ENCODE data around the gene TXNRD2.
A peak's percentile ranks its signal among the peaks of the same experiment; 100 is the strongest.

The TXNRD2 gene

DNA sequence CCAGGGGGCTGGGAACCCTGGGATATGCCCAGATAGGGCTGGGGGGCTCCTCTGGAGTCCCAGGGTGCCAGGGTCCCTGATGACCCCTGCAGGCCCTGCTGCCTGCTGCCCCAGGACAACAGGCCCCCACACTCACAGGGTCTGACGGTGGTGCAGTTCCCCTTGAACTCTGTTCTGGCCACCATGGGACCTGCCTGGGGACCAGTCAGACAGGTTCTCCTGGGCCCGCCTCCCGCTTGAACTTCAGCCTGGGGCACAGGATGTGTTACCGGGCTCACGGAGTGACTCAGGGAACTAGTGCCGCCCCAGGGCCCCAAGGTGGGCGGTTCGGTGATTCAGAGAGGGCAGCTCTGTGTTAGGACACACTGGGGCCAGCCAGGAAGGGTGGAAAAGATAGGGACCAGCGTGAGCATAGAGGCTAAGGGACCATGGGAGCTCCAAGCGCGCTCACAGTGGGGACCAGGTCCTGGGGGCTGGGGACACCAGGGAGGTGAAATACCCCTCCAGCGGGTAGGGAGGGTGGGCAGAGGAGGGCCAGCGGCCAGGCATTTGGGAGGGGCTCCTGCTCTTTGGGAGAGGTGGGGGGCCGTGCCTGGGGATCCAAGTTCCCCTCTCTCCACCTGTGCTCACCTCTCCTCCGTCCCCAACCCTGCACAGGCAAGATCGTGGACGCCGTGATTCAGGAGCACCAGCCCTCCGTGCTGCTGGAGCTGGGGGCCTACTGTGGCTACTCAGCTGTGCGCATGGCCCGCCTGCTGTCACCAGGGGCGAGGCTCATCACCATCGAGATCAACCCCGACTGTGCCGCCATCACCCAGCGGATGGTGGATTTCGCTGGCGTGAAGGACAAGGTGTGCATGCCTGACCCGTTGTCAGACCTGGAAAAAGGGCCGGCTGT lies 21.5 kb upstream of the TXNRD2 start:
- Histone ChIP-seq H3K9me3 (ENCODE audit: low read length) (no peaks in the 10 kb centered on the region), H3K27ac (ENCODE audit: low read depth, low read length) (no peak overlapping the region), H3K36me3 (ENCODE audit: insufficient read depth, low read length) (peaks cover 37% of the 10 kb centered on the region), H3K4me3 (ENCODE audit: low read depth in 1 of 2, low read length in 2 of 2) (no peak overlapping the region), H3K27me3 (ENCODE audit: control insufficient read depth in 1 of 2, insufficient read depth in 2 of 2, low read length in 2 of 2) (no peaks in the 10 kb centered on the region), H3K9ac (ENCODE audit: low read length) (no peak overlapping the region), H3K4me1 (ENCODE audit: insufficient read depth, low read length) (peaks cover 19% of the 10 kb centered on the region)

DNA sequence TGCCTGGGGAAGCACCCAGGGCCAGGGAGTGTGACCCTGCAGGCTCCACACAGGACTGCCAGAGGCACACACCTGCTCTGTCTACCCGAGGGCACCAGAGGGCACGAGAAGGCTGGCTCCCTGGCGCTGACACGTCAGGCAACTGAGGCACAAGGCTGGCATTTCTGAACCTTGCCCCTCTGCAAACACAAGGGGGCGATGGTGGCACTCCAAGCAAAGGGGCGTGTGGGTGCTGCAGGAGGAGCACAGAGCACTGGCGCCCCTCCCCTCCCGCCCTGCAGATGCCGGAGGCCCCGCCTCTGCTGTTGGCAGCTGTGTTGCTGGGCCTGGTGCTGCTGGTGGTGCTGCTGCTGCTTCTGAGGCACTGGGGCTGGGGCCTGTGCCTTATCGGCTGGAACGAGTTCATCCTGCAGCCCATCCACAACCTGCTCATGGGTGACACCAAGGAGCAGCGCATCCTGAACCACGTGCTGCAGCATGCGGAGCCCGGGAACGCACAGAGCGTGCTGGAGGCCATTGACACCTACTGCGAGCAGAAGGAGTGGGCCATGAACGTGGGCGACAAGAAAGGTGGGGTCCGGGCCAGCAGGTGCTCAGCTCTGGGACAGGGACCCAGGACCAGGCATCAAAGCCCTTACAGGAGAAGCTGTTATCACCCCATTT lies 20.8 kb upstream of the TXNRD2 start:
- Histone ChIP-seq H3K4me3 (ENCODE audit: low read depth in 1 of 2, low read length in 2 of 2) (no peak overlapping the region), H3K27me3 (ENCODE audit: control insufficient read depth in 1 of 2, insufficient read depth in 2 of 2, low read length in 2 of 2) (no peaks in the 10 kb centered on the region), H3K9me3 (ENCODE audit: low read length) (no peaks in the 10 kb centered on the region), H3K9ac (ENCODE audit: low read length) (no peak overlapping the region), H3K4me1 (ENCODE audit: insufficient read depth, low read length) (peaks cover 19% of the 10 kb centered on the region), H3K36me3 (ENCODE audit: insufficient read depth, low read length) (peaks cover 32% of the 10 kb centered on the region), H3K27ac (ENCODE audit: low read depth, low read length) (no peak overlapping the region)

DNA sequence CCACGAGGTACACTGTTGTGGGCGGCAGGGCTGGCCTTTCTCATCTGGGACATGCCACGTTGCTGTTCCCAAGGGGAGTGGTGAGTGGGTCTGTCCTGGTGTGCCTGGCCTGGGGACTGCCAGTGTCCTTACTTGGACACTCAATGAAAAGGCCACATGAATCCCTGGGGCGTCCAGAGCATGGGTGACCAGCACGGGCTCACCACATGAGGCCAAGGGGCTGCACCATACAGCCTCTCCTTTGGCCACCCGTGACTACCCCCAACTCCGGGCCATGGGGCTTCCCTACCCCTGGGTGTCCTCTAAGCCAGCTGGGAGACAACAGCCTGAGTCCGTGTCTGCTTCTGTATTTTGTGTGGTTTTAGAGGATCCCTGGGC lies 20.2 kb upstream of the TXNRD2 start:
- no peak overlapping the region for H3K27ac ChIP-seq (ENCODE audit: low read depth, low read length)
- H3K36me3 ChIP-seq (ENCODE audit: insufficient read depth, low read length): peaks cover 32% of the 10 kb centered on the region
- no peak overlapping the region for H3K4me3 ChIP-seq (ENCODE audit: low read depth in 1 of 2, low read length in 2 of 2)
- H3K4me1 ChIP-seq (ENCODE audit: insufficient read depth, low read length): peaks cover 19% of the 10 kb centered on the region
- no peaks in the 10 kb centered on the region for H3K27me3 ChIP-seq (ENCODE audit: control insufficient read depth in 1 of 2, insufficient read depth in 2 of 2, low read length in 2 of 2)
- no peak overlapping the region for H3K9ac ChIP-seq (ENCODE audit: low read length)
- no peaks in the 10 kb centered on the region for H3K9me3 ChIP-seq (ENCODE audit: low read length)

DNA sequence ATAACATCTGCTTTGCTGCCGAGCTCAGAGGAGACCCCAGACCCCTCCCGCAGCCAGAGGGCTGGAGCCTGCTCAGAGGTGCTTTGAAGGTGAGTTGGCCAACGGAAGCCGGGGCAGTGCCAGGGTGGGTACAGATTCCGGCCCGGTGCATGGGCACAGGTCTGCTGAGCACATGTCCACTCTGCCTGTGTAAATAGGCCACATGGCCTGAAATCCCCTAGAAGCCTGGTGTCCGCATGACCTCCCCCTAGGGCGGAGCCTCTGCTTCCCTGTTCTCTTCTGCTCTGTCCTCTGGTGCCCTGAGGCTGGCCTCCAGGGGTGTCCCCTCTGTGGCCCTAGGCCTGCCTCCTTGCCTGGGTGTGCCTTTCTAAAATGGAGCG lies 19.6 kb upstream of the TXNRD2 start:
- Histone ChIP-seq H3K36me3 (ENCODE audit: insufficient read depth, low read length) (peaks cover 31% of the 10 kb centered on the region), H3K4me1 (ENCODE audit: insufficient read depth, low read length) (peaks cover 19% of the 10 kb centered on the region), H3K4me3 (ENCODE audit: low read depth in 1 of 2, low read length in 2 of 2) (no peak overlapping the region), H3K9me3 (ENCODE audit: low read length) (no peaks in the 10 kb centered on the region), H3K27me3 (ENCODE audit: control insufficient read depth in 1 of 2, insufficient read depth in 2 of 2, low read length in 2 of 2) (no peaks in the 10 kb centered on the region), H3K9ac (ENCODE audit: low read length) (no peak overlapping the region), H3K27ac (ENCODE audit: low read depth, low read length) (no peak overlapping the region)

DNA sequence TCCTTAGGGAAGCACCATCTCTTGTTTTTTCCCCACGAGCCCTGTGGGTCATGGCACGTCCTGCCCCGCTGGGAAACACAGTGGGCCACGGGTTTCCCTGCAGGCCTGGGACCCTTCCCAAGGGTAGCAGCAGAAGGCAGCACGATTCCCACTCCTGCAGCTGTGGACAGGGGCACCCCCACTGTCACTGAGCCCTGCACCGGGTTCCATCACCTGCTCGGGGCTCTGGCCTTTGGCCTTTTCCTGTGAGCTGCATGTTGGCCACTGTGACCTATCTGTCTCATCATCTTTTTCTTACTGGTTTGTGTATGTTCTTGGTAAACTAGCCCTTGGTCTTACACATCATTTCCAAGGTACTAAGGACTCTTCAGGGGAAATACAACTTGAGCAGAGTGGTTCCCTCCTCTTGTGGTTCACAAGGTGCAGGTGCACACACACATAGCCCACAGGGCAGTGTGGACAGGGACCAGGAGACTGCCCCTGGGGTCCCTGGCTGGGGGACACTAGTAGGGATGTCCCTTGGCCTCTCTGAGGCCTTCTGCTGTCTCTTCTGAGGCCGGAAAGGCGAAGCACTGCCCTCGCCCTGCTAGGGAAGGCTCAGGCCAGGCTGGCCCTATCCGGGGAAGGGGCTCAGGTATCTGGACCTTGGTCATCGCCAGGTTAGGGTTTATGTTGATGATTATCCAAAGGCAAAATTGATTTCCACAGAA lies 19.0 kb upstream of the TXNRD2 start:
- Histone ChIP-seq H3K4me1 (ENCODE audit: insufficient read depth, low read length) (peaks cover 19% of the 10 kb centered on the region), H3K4me3 (ENCODE audit: low read depth in 1 of 2, low read length in 2 of 2) (no peak overlapping the region), H3K9me3 (ENCODE audit: low read length) (no peaks in the 10 kb centered on the region), H3K9ac (ENCODE audit: low read length) (no peak overlapping the region), H3K27ac (ENCODE audit: low read depth, low read length) (no peak overlapping the region), H3K36me3 (ENCODE audit: insufficient read depth, low read length) (peaks cover 27% of the 10 kb centered on the region), H3K27me3 (ENCODE audit: control insufficient read depth in 1 of 2, insufficient read depth in 2 of 2, low read length in 2 of 2) (no peaks in the 10 kb centered on the region)

DNA sequence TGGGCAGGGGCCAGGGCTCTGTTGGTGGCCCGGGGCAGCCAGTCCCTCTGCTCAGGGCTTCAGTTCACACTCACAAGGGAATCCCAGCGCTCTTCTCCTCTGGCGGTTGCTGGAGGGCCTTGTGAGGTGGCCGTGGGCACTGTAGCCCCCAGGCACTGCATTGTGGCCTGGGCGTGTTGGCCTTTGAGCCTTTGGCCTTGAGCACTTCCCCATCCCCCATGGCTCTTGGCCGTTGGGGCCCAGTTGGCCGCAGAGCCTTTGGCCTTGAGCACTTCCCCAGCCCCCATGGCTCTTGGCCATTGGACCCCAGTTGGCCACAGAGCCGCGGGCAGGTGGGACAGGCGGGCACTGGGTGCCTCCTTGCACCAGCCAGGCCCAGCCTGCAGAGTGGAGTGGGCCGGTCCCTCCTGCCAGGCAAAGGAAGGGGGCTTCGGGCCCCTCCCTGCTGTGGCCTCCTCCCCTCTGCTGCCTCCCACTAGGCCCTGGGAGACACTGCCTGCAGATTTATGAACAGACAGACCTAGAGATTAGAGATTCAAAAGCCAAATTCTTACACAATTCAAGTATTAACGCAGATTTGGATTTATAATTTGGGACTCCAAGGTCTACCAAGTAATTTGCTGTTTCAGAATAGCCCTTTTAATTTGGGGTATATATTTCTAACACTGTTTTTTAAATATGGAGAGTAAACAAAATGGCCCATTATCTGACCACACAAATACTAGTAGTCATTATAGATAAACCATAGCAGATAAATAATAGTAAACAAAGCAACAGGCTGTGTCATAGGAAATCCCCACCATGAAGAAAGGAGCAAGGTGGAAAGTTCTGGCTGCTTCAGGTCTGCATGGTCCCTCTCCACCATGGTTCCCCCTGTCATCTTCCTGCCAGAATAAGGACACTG lies 18.2 kb upstream of the TXNRD2 start:
- H3K36me3 ChIP-seq (ENCODE audit: insufficient read depth, low read length): peaks cover 24% of the 10 kb centered on the region
- H3K27me3 ChIP-seq (ENCODE audit: control insufficient read depth in 1 of 2, insufficient read depth in 2 of 2, low read length in 2 of 2): no peaks in the 10 kb centered on the region
- no peak overlapping the region for H3K27ac ChIP-seq (ENCODE audit: low read depth, low read length)
- no peaks in the 10 kb centered on the region for H3K9me3 ChIP-seq (ENCODE audit: low read length)
- peaks cover 19% of the 10 kb centered on the region for H3K4me1 ChIP-seq (ENCODE audit: insufficient read depth, low read length)
- no peak overlapping the region for H3K9ac ChIP-seq (ENCODE audit: low read length)
- H3K4me3 ChIP-seq (ENCODE audit: low read depth in 1 of 2, low read length in 2 of 2): no peak overlapping the region

DNA sequence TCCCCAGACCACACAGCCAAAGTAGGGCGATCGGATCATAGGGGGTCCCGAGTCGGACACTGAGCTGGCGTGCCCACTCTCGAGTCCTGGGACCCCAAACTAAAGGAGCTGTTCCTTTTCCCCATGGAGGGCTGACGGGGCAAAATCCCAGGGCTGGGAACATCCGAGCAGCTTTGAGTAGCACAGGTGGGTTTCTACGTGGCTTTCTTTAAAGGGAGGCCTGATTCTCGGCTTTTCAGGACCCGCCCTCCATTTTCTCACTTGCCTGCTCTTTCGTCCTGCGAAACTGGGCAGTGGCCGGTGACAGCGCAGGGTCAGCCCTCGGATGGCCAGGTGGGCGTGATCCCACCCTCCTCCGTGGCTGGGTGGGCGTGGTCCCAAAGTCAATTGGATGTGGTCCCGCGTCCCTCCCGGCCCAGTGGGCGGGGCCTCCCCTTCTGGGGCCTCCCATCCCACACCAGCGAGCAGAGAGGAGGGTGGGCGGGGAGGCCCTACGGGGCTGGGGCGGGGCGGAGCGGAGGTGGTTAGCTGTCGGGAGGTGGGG lies 17.5 kb upstream of the TXNRD2 start:
- Histone ChIP-seq H3K4me1 (ENCODE audit: insufficient read depth, low read length) (peaks cover 19% of the 10 kb centered on the region), H3K9me3 (ENCODE audit: low read length) (no peaks in the 10 kb centered on the region), H3K36me3 (ENCODE audit: insufficient read depth, low read length) (peaks cover 17% of the 10 kb centered on the region), H3K4me3 (ENCODE audit: low read depth in 1 of 2, low read length in 2 of 2) (peak overlapping the region in 1 of 2 donors; percentile 59), H3K27me3 (ENCODE audit: control insufficient read depth in 1 of 2, insufficient read depth in 2 of 2, low read length in 2 of 2) (no peaks in the 10 kb centered on the region), H3K27ac (ENCODE audit: low read depth, low read length) (peak overlapping the region; percentile 68), H3K9ac (ENCODE audit: low read length) (peak overlapping the region; percentile 44)

DNA sequence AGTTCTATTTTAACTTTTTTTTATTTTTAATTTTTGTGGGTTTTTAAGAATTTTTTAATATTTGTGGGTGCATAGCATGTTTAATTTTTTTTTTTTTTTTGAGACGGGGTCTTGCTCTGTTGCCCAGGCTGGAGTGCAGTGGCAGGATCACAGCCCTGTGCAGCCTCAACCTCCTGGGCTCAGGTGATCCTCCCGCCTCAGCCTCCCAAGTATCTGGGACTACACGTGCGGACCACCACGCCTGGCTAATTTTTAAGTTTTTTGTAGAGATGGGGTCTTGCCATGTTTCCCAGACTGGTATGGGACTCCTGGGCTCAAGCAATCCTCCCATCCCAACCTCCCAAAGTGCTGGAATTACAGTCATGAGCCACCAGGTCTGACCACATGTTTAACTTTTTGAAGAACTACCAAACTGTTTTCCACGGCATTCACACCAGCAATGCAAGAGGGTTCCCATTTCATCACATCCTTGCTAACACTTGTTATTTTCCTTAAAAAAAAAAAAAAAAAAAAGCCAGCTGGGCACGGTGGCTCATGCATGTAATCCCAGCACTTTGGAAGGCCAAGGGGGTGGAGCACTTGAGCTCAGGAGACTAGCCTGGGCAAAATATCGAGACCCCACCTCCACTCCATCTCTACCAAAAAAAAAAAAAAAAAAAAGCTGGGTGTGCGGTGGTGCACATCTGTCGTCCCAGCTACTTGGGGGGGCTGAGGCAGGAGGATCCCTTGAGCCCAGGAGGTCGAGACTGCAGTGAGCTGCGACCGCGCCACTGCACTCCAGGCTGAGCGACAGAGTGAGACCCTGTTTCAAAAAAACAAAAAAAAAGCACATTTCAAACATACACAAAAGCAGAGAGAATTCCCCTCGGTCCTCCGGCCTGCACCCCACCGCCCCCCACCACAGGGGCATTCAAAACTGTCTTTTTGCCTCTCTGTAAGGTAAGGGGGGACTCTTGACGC lies 16.7 kb upstream of the TXNRD2 start:
- Histone ChIP-seq H3K9ac (ENCODE audit: low read length) (no peak overlapping the region), H3K27ac (ENCODE audit: low read depth, low read length) (peak overlapping the region; percentile 68), H3K36me3 (ENCODE audit: insufficient read depth, low read length) (peaks cover 9% of the 10 kb centered on the region), H3K4me1 (ENCODE audit: insufficient read depth, low read length) (peaks cover 27% of the 10 kb centered on the region), H3K9me3 (ENCODE audit: low read length) (no peaks in the 10 kb centered on the region), H3K4me3 (ENCODE audit: low read depth in 1 of 2, low read length in 2 of 2) (peak overlapping the region in 1 of 2 donors; percentile 59), H3K27me3 (ENCODE audit: control insufficient read depth in 1 of 2, insufficient read depth in 2 of 2, low read length in 2 of 2) (no peaks in the 10 kb centered on the region)

DNA sequence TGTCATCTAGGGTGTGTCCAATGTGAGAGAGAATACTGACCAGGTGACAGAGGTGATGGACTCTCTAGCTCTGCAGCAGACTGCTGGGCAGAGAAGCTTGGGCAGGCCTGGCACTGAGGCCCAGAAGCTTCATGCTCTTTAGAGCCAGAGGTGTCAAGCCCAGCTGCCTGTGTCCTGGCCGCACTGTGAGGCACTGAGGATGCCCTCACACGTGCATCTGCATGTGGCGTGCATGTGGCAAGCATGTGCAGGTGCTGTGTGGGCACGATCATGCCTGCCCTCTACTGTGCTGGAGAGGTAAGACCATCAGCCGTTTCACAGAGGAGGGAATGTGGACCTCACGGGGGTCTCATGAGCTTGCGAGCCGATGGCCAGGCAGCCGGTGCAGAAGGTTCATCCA lies 15.8 kb upstream of the TXNRD2 start:
- peaks cover 26% of the 10 kb centered on the region for H3K4me1 ChIP-seq (ENCODE audit: insufficient read depth, low read length)
- no peaks in the 10 kb centered on the region for H3K9me3 ChIP-seq (ENCODE audit: low read length)
- peaks cover 9% of the 10 kb centered on the region for H3K36me3 ChIP-seq (ENCODE audit: insufficient read depth, low read length)
- H3K4me3 ChIP-seq (ENCODE audit: low read depth in 1 of 2, low read length in 2 of 2): no peak overlapping the region
- no peak overlapping the region for H3K27ac ChIP-seq (ENCODE audit: low read depth, low read length)
- H3K27me3 ChIP-seq (ENCODE audit: control insufficient read depth in 1 of 2, insufficient read depth in 2 of 2, low read length in 2 of 2): no peaks in the 10 kb centered on the region
- H3K9ac ChIP-seq (ENCODE audit: low read length): no peak overlapping the region

All from muscle layer of colon (tissue), 2 donors.